22Rv1 (cell line): ENCODE data around the gene VPS11.

Experiments
- H3K27ac ChIP-seq: fragments of 450-650 bp; 2 replicates; pipeline ENCODE4 v1.5.1; 2017
- ZFX ChIP-seq: fragments of 450-650 bp; IDR thresholded peaks from 2 replicates; pipeline ENCODE4 v1.6.1; 2017; ENCODE audit warnings: antibody characterized with exemption, borderline replicate concordance
- TF ChIP-seq, protein P1 (sequence below): fragments of 450-650 bp; IDR thresholded peaks from 2 replicates; pipeline ENCODE4 v1.5.1; 2017; ENCODE audit warnings: mild to moderate bottlenecking

The VPS11 gene

DNA sequence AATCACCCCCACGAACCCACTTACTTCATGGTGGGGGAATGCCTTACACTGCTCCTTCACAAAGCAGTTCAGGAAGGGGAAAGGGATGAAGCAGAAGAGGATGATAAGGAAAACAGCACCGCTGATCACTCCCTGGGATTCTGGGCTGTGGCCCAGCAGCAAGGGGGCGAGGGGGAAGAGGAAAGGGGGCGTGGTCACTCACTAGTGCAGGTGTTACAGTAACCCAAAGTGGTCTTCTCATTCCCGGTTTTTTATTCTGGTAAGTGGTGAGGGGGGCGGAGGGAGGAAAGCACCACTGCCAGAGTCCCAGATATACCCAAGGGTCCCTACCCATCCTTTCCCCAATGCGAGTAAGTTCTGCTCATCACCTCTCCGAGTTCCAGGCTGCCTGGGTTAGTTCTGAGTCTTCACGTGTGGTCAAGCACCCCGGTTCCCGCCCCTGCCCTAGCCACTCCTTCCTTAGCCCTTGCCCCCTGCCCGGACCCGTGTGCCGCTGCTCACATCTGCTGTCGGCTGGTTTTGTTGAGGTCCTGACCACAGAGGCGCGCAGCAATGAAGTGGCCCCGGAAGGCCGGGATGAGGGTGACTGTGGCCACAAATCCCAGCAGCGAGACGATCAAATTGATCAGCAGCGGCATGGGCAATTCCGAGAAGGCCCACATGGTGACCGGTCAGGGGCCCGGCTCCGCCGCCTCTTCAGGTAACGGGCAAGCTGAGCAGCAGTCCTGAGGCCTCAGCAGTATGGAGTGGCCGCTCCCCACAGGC is 33.6 kb downstream of the VPS11 start:
- H3K27ac ChIP-seq, result peak overlapping the region; percentile 98

DNA sequence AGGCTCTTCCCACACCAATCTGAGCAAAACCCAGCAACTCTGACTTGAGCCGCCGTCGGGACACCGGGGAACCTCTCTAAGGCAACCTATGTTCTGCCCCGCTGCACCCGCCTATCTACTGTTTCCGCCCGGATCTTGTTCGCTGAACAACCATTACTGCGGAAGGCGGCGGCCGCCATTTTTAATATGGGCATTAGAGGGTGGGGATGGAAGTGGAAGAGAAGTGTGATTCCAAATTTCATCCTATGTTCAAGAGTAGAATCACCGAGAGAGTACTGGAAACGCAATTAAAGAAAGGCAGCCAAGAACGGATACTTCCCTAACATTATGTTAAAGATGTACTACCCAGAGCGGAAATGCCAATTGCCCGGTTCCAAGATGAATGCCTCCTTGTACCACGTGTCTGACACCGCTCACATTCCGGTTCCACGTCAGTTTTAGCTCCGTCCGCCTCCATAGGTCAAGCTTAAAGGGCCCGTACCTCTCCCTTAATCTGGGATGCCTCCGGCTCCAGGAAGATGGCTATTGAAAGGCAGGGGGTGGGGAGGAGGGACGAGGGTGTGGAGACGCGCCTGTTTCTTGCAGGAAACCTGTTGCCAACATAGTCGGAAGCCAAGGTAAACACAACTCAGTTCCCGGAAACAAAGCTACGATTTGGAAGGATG is 34.3 kb downstream of the VPS11 start, which contains the start of gene DPAGT1:
TSS of gene DPAGT1 (minus strand) at position 95 of the 665 bp plus-strand sequence. CDS start 198 bp downstream, outside the sequence.
- TF ChIP-seq, protein P1, sequence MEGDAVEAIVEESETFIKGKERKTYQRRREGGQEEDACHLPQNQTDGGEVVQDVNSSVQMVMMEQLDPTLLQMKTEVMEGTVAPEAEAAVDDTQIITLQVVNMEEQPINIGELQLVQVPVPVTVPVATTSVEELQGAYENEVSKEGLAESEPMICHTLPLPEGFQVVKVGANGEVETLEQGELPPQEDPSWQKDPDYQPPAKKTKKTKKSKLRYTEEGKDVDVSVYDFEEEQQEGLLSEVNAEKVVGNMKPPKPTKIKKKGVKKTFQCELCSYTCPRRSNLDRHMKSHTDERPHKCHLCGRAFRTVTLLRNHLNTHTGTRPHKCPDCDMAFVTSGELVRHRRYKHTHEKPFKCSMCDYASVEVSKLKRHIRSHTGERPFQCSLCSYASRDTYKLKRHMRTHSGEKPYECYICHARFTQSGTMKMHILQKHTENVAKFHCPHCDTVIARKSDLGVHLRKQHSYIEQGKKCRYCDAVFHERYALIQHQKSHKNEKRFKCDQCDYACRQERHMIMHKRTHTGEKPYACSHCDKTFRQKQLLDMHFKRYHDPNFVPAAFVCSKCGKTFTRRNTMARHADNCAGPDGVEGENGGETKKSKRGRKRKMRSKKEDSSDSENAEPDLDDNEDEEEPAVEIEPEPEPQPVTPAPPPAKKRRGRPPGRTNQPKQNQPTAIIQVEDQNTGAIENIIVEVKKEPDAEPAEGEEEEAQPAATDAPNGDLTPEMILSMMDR, result no peak
- no peak for TF ChIP-seq ZFX
- H3K27ac ChIP-seq, result peak within 1 kb of the TSS; percentile 98

More for the DNA sequence above, 33.6 kb downstream of the VPS11 start:
- TF ChIP-seq, protein P1, result no peak

DNA sequence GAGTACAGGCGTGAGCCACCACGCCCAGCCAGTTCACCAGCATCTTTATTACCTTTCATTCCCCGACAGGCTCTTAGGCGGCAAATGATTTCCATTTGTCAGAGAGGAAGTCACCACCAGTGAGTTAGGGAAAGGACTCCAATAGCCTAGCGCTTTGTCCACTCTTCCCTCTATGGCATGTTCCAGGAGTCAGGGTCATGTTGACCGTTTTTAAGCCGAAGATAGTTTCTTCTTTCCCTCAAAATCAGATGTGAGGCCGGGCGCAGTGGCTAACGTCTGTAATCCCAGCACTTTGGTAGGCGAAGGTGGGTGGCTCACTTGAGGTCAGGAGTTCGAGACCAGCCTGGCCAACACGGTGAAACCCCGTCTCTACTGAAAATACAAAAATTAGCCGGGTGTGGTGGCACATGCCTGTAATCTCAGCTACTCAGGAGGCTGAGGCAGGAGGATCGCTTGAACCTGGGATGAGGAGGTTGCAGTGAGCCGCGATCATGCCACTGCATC is 35.6 kb downstream of the VPS11 start:
- peak overlapping the region; percentile 98 for H3K27ac ChIP-seq

DNA sequence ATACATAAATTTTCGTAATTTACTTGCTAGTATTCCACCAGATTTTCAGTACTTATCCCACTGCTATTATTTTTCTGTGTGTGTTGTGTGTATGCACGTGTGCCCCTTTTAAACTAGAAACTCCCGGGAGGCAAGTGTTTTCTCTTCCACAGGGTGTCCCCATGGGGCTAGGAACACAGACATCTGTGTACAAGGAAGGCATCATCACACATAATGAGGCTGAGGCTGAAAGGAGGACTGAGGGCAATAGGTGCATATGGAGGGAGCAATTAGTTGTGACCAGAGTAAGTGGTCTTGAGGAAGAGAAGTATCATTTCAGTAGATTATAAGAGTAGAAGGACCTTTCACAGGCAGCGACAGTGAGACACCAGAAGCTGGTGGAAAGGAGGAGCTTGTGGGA is 36.2 kb downstream of the VPS11 start:
- H3K27ac ChIP-seq, result peak overlapping the region; percentile 98; the same call in 1 of the 2 replicates
- TF ChIP-seq, protein P1, result no peak
- TF ChIP-seq ZFX, result no peak

DNA sequence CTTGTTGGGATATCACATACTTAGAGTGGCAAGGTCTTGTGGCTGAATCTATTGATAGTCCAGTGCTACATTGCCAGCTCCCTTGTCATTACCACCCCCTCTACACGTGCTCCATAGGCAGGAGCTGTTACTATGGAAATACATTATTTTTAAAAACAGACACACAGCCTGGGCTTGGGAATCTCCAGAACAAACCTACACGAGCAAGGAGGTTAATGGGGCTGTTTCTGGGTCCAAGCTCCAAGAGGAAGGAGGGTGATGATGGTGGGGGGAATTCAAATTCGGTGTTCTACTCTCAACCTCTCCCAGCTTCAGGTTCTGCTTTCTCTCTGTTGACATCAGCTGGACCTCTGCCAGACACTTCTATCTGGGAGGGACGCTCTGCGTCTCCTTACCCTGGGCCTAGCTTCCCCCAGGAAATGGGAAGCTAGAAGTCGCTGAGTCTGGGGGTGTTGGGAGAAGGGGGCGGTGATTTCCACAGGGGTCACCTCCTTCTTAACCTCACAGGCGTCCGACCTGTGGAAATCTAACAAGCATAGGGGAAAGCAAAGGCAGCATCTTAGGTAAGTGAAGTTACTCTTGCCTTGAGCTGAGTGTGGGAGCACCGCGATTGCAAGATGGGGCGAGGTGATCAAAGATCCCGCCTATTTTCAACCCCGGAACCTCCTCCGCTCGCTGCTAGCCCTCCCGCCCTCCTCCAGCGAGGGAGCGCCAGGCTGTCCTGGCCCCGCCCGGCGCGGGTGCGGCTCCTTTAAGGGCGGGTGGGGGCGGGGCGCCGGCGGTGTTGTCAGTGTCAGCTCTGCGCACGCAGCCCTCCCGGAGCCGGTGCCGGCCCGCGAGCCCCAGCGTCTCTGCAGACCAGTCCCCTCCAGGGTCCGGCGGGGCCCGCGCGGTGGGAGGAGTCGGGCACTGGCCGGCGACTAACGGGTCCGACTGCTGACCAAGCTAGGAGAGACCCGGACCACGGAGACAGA is 39.2 kb downstream of the VPS11 start, which contains the start of gene C2CD2L:
TSS of gene C2CD2L (plus strand) at position 781 of the 974 bp plus-strand sequence. CDS start 398 bp downstream, outside the sequence.
- no peak for TF ChIP-seq ZFX
- TF ChIP-seq, protein P1, result no peak
- peak within 1 kb of the TSS; percentile 82 for H3K27ac ChIP-seq

DNA sequence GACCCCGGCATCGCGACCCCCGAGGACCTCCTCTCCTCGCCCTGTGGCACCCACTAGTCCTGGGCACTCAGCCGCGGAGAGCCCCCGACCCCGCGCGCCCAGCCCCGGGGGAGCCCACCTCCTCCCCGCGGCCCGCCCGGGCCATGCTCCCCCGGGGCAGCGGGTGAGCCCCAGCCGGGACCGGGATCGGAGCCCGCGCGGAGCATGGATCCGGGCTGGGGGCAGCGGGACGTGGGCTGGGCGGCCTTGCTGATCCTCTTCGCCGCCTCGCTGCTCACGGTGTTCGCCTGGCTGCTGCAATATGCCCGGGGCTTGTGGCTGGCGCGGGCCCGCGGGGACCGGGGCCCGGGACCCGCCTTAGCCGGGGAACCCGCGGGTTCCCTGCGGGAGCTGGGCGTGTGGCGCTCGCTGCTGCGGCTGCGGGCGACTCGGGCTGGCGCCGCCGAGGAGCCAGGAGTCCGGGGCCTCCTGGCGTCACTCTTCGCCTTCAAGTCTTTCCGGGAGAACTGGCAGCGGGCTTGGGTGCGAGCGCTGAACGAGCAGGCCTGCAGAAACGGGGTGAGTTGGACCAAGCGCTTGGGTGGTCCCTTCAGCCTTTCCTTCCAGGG is 40.0 kb downstream of the VPS11 start:
- peak overlapping the region; percentile 82 for H3K27ac ChIP-seq
- TF ChIP-seq, protein P1, result no peak
- no peak for TF ChIP-seq ZFX
